ENCODE results near the gene NKX2-1.
"Not testable (repeated sequence)": the region's sequence is repeated elsewhere in the genome, so short reads cannot be mapped to it uniquely, and the experiment has no call there.

The NKX2-1 gene

DNA sequence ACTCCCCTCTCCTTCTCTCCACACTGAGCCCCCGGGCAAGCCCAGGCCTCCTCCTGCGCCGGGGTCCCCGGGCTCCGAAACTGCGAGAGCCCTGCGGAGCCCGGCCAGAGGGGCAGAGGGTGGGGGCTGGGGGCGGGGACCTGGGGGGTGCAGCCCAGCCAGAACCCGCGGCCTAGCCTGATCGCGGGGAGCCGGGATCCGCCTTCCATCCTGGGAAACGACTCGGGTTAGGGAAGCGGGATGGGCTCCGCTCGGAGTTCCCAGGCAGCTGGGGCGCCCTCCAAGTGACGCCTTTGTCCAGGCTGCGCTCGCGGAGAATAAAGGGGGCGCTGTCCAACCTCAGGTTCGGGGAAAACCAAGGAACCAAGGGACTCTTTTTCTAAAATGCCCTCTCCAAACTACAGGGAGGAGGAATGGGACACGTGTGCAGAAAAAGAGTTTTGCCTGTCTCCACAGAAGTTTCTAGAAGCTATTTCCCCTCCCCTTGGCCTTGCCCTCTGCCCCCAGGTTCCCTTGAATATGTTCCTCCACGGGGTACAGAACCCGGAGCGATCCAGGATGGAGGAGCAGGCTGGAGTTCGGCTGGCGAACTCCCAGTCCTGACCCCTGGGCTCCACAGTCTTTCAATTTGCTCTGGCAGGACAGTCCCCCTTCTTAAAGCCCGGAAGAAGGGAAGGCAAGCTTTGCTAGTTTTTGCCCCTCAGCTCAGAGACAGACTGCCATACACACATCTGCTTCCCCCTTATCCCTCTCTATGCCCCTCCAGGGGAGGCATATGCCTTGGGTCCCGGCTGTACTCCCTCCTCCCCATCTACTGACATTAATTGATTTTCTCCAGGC, 13.9 kb downstream of the NKX2-1 start:
- FAIRE-seq (no peak), DNase-seq (ENCODE audit: insufficient read length, low spot score) (no peak)

DNA sequence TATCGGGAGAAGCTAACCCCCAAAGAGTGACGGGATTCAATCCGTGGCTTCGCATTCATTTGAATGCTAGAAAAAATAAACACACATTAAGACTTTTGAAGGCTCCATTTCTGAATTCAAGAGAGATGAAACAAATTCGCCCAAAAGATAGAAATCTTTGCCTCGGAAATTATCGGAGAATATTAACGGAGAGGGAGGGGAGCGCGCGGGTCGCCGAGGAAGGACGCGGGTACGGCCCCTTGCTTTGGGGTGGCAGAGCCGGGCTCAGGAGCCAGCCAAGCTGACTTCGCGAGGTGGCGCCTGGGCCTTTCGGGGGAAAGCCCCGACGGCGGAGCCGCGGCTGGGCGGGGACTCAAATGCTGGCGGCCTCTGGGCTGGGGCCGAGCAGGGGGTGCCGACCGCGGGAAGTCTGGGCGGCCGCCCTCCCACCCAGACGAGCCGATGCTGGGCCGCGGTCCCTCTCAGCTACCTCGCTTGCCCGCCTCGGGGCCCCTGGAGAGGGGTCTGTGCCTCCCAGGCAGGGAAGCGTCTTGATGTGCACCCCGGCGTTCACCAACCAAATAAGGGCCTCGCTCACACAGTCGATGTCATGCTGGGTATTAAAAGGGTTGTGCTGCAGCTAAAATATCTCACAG, 14.7 kb downstream of the NKX2-1 start:
- FAIRE-seq: no peak
- no peak for DNase-seq (ENCODE audit: insufficient read length, low spot score)

DNA sequence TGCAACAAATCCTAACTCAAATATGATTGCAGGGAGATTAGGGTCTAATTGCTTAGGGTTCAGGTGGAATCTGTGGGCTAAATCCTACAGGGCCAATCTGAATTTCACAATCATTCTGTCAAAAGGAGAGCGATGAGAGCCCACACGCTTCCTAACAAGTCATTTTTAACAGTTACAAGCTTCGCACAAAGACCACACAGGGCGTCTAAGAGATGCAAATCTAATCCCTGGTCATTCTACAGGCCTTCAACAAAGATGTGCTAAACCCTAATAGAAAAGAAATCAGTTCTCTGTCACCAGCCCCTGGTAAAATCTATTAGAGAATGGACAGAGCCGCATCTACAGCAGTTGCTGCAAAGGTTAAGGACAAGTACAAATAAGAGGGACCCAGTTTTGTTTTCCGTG, 15.3 kb downstream of the NKX2-1 start:
- FAIRE-seq: no peak

DNA sequence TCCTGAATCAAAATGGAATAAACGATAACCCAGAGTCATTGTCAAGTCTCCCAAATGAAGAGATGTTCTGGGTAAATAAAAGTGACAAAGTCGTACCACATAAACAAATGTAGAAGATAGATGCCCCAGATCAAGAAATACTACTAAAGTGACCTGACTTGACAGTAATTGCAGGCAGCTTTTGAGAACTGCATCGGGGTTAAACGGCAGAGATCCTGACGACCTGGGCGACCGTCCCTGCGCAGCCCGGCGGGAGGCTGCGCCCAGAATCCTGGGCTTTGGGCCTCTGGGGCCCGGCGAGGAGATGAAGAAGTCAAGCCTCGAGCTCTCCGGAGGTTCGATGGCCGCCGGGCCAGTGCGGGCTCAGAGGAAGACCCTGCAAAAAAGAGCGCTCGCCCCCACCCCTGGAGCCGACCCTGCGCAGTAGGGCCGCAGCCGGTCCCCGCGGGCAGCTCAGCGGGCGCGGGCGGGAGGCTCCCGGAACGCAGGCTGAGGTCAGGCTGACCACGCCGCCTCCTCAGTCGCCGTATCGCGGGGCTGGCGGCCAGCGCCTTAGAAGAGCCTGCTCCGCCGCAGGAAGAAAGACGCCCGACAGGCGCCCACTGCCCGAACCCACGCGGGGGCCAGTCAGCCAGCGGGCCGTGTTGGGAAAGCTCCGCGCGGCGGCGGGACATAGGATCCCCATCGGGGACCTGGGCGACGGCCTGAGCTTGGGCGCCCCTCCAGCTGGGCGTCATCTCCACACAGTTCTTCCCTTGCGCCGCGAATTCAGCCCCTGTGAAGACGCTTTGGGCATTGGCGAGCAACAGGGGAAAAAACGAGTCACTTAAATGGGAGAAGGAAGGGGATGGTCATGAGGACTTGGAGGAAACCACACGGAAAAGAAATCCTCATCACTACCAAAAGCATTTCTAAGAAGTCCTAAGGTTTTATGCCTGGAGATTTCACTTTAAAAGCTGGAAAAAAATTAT, 16.0 kb downstream of the NKX2-1 start:
- DNase-seq (ENCODE audit: insufficient read length, low spot score) (no peak), FAIRE-seq (no peak)

More for the DNA sequence above, 15.3 kb downstream of the NKX2-1 start:
- DNase-seq (ENCODE audit: insufficient read length, low spot score): no peak

DNA sequence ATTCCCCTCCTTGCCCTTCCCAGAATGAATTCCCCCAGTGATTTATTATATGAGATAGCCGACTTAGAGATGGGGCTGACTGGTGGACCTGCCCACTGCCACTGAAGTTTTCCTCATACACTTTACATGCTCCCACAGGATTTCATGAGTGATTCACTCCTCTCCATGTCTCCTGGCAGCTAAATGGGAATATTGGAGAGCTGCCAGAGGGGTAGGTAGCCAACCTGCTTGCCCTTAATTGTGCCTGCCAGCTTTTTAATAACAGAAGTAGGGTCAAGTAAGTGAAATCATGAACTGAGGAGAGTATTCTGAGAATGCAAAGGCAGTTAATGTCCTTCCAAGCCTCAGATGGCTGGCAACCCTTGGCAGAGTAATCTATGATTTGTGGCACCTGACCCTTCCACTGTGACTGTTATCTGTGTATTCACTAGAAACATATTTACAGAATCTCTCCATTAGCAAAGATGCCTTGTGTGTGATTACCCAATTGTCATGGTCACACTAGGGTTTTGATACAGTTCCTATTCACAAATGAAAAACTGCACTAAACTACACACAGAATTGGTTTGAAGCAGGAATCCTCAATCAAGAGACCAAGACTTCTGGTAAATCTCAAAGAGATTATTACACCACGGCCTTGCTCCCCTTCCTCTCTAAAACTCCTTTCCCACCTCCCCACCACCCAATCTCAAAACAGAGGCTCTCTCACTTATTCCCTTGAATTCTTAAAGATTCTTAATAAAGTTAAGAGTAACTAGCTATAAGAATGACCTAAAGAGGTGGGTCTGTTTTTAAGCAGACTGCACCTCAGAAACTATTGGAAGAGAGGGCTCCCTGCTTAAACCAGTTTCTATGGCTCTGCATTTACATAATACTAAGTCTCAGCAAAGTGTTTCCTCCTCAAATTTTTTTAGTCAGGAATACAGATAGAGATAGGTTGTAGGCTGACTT, 17.2 kb downstream of the NKX2-1 start:
- no peak for FAIRE-seq
- DNase-seq (ENCODE audit: insufficient read length, low spot score): no peak

DNA sequence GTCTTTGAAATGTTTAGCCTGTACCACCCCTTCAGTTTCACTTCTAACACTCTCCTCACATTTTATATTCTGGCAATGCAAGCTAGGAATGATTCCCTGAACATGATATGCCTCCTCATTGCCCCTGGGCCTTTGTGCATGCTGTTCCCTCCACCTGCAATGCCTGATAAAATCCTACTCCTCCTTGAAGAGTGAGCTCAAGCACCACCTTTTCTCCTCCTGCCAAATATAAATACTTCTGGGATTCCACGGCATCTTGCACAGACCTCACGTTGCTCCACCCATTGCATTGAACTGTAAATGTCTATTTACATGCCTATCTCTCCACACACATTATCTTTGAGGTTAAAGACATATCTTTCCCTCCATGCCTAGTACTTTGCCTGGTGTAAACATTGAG, 21.1 kb downstream of the NKX2-1 start:
- FAIRE-seq (no peak), DNase-seq (ENCODE audit: insufficient read length, low spot score) (no peak)

DNA sequence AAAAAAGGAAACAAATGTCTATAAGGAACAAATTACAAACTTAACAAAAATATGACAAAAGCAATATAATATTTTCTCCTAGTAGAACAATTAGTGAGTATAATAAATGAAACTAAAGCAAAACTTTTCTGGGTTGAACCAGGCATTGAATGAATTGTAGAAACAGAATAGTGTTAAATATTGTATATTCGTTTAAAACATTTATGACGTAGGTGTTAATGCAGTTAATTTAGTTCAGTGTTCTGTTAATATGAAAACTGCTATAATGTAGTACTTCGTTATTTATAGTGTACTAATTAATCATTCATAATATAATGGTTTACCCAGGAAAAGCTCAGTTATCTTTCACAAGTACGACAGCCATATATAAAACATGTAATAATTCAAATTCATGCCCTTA, 23.7 kb downstream of the NKX2-1 start:
- no peak for FAIRE-seq
- no peak for DNase-seq (ENCODE audit: insufficient read length, low spot score)

DNA sequence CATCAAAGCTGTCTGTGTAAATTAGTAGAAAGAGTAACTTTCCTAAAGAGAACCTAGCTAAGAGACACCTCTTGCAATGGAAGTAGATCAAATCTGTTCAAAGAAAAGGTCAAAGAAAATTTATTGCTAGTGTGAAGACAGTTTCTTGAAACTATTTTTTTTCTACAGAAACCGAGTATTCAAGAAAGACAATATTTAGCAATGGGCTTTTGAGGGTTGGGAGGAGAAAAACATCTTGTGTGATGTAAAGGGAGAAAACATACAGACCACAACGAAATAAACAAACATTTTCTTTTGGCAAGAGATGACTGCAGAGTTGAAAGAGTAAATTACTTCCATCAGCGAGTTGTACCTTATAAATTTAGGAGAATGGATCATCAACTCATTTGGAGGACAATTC, 24.4 kb downstream of the NKX2-1 start:
- no peak for DNase-seq (ENCODE audit: insufficient read length, low spot score)
- no peak for FAIRE-seq

DNA sequence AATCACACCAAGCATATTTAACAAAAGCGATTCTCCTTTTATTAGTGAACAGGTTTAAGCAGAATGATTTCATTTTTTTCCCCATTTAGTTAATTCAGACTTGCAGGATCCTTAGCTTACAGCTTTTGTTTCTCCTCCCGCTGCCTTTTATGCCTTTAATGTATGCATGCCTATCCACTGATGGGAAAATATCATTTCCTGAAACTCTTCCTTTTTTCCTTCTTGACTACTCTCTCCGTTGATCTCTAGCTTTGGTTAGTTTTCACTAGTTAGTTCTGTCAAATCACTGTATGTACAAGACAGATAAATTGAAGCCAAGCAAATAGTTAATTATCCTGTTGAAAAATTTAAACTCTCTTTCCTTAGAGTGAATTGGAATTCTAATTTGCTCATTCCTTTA, 26.3 kb downstream of the NKX2-1 start:
- FAIRE-seq: no peak
- DNase-seq (ENCODE audit: insufficient read length, low spot score): no peak

- no peak for DNase-seq (ENCODE audit: insufficient read length, low spot score)
- no peak for FAIRE-seq
Measured at GRCh38 chr14:36485773-36486172, 34.3 kb downstream of the NKX2-1 start.

DNA sequence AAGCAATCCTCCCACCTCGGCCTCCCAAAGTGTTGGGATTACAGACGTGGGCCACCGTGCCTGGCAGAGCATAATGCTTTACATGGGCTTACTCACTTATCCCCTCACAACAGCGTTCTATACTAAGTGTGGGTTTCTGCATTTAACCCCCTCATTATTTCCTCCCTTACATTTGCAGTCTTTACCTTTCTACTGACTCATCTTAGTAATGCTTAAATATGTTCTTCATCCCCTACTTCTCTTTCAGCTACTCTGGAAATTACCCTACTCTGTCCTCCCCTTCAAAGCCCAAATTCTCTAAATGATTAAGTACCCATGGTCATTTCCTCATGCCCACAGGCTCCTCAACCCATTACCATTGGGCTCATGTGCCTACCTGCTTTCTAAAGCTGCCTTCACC, 40.7 kb downstream of the NKX2-1 start:
- DNase-seq (ENCODE audit: insufficient read length, low spot score) (no peak), FAIRE-seq (no peak)

DNA sequence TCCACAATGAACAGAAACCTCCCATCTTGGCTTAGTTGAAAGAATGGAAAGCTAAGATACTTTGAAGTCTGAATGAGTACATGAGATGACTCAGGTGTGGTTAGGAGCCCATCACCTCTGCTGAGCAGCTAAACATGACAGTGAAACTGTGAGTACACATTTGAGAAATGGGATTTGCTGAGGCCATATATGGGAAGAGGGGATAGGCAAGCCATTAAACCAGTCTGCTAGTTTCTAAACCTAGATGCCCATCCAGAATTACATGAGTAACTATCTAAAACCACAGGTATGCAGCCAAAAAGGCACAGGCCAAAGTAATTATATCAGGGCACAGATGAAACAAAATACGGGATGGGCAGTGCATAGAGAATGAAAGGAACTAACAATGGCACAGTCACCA, 41.2 kb downstream of the NKX2-1 start:
- DNase-seq (ENCODE audit: insufficient read length, low spot score) (no peak), FAIRE-seq (no peak)

GRCh38 chr14:36477266-36477665, 42.8 kb downstream of the NKX2-1 start:
- DNase-seq (ENCODE audit: insufficient read length, low spot score) (no peak), FAIRE-seq (no peak)

DNA sequence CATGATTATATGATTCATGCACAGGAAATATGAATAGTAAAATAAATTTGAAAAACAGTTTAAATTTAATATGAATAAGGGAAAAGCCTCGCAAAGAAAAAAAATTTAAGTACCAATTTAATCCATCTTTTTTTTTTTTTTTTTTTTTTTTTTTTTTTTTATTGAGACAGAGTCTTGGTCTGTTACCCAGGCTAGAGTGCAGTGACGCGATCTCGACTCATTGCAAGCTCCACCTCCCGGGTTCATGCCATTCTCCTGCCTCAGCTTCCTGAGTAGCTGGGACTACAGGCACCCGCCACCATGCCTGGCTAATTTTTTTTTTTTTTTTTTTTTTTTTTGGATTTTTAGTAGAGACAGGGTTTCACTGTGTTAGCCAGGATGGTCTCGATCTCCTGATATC, 44.0 kb downstream of the NKX2-1 start:
- not testable (repeated sequence) for FAIRE-seq; DNase-seq (ENCODE audit: insufficient read length, low spot score)

- no peak for FAIRE-seq
- no peak for DNase-seq (ENCODE audit: insufficient read length, low spot score)
Measured at GRCh38 chr14:36474593-36474992, 45.4 kb downstream of the NKX2-1 start.

- DNase-seq (ENCODE audit: insufficient read length, low spot score): no peak
- FAIRE-seq: no peak
Measured at GRCh38 chr14:36471431-36471830, 48.6 kb downstream of the NKX2-1 start.

DNA sequence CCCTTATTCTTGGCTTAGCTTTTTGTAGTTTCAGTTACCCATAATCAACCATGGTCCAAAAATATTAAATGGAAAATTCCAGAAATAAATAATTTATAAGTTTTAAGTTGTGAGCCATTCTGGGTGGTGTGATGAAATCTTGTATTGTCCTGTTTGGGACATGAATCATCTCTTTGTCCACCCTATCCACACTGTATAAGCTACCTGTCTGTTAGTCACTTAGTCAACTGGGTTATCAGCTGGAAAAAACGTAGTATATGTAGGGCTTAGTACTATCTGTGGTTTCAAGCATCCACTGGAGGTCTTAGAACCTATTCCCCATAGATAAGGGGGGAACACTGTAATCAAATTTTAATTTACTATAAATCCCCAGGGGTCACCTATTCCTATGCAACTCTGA, 52.7 kb downstream of the NKX2-1 start:
- DNase-seq (ENCODE audit: insufficient read length, low spot score) (no peak), FAIRE-seq (no peak)

Data from HTR-8/SVneo (cell line).